Osteocyte (in vitro differentiated cells): ENCODE measurements around the gene TFF2. TPM values are rescaled to one million over a fixed set of nuclear protein-coding genes. Genes with fewer than 3 reads are reported as not detected.

Experiments used
- DNase-seq: peaks from one replicate; pipeline ENCODE4 v3.0.0; 2021; ENCODE audit warnings: mixed read lengths; ENCODE audit not compliant: unreplicated experiment; ENCODE audit errors: extremely low spot score
- H3K27ac Mint-ChIP-seq: one replicate; pipeline ENCODE4 v1.8.0; 2021; ENCODE audit warnings: mild to moderate bottlenecking, mixed read lengths; ENCODE audit not compliant: unreplicated experiment
- H3K27me3 Mint-ChIP-seq: one replicate; pipeline ENCODE4 v1.8.0; 2021; ENCODE audit warnings: mixed read lengths; ENCODE audit not compliant: unreplicated experiment
- H3K36me3 Mint-ChIP-seq: one replicate; pipeline ENCODE4 v1.8.0; 2021; ENCODE audit warnings: mixed read lengths; ENCODE audit not compliant: unreplicated experiment
- H3K4me1 Mint-ChIP-seq: one replicate; pipeline ENCODE4 v1.8.0; 2021; ENCODE audit warnings: mixed read lengths; ENCODE audit not compliant: unreplicated experiment
- H3K4me3 Mint-ChIP-seq: one replicate; pipeline ENCODE4 v1.8.0; 2021; ENCODE audit warnings: mild to moderate bottlenecking, moderate library complexity, mixed read lengths; ENCODE audit not compliant: unreplicated experiment
- H3K9me3 Mint-ChIP-seq: one replicate; pipeline ENCODE4 v1.8.0; 2021; ENCODE audit warnings: mixed read lengths; ENCODE audit not compliant: unreplicated experiment
- total RNA-seq: library from RNA; stranded (reverse); gene quantifications from 2 replicates; pipeline ENCODE4 v1.2.1, GENCODE V29; 2021
- TF ChIP-seq, protein P1 (sequence below): fragments of 200-600 bp; sonication (generic); IDR thresholded peaks from 2 replicates; pipeline ENCODE4 v1.5.0; 2021; ENCODE audit warnings: antibody characterized with exemption, mild to moderate bottlenecking, moderate library complexity

Gene TFF2
- total RNA-seq, 1 donor from 2014 or later: not detected

DNA sequence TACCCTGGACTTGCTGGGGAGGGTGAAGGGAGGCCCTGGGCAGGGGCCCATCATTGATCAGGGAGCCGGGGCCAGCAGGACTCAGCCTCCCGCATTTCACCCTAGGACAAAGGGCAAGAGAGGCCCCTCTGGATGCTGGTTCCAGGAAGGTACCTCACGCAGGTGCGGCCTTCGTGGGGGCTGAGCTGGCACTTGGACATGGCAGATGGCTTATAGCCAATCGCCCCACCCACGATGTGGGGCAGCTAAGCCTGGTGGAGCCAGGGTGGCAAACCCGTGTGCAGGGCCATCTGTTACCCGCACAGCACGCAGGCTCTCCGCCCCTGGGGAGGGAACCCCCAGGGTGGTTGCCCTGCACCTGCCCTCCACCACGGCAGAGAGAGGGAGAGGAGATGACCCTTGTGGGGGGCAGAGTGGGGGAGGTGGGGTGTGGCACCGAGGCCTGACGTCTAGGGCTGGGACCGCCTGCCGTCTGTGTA, 38.1 kb downstream of the TFF2 start:
- TF ChIP-seq, protein P1, sequence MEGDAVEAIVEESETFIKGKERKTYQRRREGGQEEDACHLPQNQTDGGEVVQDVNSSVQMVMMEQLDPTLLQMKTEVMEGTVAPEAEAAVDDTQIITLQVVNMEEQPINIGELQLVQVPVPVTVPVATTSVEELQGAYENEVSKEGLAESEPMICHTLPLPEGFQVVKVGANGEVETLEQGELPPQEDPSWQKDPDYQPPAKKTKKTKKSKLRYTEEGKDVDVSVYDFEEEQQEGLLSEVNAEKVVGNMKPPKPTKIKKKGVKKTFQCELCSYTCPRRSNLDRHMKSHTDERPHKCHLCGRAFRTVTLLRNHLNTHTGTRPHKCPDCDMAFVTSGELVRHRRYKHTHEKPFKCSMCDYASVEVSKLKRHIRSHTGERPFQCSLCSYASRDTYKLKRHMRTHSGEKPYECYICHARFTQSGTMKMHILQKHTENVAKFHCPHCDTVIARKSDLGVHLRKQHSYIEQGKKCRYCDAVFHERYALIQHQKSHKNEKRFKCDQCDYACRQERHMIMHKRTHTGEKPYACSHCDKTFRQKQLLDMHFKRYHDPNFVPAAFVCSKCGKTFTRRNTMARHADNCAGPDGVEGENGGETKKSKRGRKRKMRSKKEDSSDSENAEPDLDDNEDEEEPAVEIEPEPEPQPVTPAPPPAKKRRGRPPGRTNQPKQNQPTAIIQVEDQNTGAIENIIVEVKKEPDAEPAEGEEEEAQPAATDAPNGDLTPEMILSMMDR: no peak
- H3K4me1 Mint-ChIP-seq: peaks cover 64% of the 10 kb centered on the region
- no peak overlapping the region for H3K27ac Mint-ChIP-seq
- H3K36me3 Mint-ChIP-seq: no peaks in the 10 kb centered on the region
- H3K4me3 Mint-ChIP-seq: no peak overlapping the region
- DNase-seq: no peak
- no peaks in the 10 kb centered on the region for H3K27me3 Mint-ChIP-seq
- no peaks in the 10 kb centered on the region for H3K9me3 Mint-ChIP-seq

DNA sequence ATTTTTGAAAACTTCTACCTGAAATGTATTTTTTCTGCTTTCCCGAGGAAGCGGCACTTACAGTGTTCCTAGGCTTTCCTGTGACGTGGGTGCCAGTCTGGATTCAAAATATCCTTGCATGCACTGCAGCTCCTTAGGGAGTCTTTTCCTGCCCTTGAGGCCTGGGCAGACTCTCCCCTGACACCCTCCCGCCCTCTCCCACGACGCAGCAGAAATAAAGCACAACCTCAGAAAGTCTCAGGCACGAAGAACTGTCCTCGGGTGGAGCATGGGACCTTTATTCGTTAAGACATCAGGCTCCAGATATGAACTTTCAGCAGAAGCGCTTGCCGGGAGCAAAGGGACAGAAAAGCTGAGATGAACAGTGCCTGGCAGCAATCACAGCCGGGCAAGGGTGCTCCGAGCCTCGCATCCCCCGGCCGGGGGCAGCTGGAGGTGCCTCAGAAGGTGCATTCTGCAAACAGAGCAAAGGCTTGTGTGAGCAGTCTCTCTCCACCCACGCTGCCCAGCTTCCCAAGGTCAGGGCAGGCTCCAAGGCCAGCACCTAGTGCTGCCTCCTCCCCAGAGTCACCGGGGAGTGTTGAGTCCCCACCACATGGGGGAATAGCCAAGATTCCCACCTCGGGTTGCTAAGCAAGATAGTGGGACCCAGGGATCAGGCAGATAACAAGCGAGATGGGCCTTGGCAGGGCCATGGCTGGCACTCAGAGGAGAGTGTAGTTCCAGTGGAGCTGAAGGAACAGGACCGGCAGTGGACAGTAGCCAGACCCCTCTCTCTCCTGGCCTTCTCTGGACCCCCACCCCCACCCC, 38.8 kb downstream of the TFF2 start:
- Mint-ChIP-seq H3K27me3 (peaks cover under 1% of the 10 kb centered on the region), H3K4me1 (peaks cover 64% of the 10 kb centered on the region), H3K27ac (peak overlapping the region; percentile 18), H3K9me3 (no peaks in the 10 kb centered on the region), H3K36me3 (no peaks in the 10 kb centered on the region), H3K4me3 (no peak overlapping the region)
- TF ChIP-seq, protein P1: no peak
- DNase-seq: peak; percentile 79

DNA sequence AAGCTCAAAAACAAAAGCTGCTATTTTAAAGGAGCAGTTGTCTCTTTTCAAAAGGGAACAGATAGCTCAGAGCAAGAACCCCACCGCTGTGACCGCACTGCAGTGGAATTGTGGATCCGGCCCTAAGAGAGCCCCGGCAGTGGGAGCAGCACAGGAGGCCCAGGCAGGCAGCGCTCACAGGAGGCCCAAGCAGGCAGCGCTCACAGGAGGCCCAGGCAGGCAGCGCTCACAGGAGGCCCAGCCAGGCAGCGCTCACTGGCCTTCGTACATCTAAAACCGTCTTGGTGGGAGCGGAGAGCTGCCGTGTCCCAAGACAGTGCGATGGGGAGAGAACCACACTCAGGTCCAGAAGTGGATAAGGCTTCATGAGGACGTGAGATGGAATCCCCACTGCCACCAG, 39.6 kb downstream of the TFF2 start:
- H3K27ac Mint-ChIP-seq: no peak overlapping the region
- H3K4me3 Mint-ChIP-seq: no peak overlapping the region
- H3K9me3 Mint-ChIP-seq: no peaks in the 10 kb centered on the region
- peaks cover 3% of the 10 kb centered on the region for H3K27me3 Mint-ChIP-seq
- TF ChIP-seq, protein P1: no peak
- H3K36me3 Mint-ChIP-seq: no peaks in the 10 kb centered on the region
- no peak for DNase-seq
- H3K4me1 Mint-ChIP-seq: peaks cover 58% of the 10 kb centered on the region

DNA sequence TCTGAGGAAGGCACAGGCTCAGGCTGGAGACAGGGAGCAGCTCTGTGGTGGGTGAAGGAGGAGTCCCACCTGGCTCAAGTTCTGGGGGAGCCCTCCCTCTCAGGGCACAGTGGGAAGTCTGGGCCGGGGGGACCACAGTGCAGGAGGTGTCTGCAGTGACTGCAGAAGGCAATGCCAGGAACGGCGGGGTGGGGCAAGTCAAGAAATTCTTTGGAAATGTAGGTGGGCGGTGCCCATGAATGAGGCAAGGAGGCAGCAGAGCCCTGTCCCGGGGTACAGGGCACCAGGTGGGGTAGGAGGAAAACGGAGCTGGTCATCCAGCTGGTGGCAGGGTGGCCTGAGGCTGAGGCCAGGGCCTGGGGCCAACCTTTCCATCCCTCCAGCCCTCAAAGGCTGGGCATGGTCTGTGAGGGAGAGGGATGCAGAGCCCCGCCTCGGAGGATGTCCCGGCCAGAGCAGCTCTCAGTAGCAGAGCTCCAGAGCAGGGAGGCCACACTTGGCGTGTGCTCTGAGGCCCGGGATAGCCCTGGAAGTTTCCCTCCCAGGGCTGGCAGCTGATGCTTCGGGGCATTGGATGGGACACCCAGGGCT, 40.3 kb downstream of the TFF2 start:
- Mint-ChIP-seq H3K4me3 (no peak overlapping the region), H3K27ac (no peak overlapping the region), H3K9me3 (no peaks in the 10 kb centered on the region), H3K4me1 (peaks cover 51% of the 10 kb centered on the region), H3K36me3 (no peaks in the 10 kb centered on the region), H3K27me3 (peaks cover 9% of the 10 kb centered on the region)
- no peak for DNase-seq
- TF ChIP-seq, protein P1: no peak

DNA sequence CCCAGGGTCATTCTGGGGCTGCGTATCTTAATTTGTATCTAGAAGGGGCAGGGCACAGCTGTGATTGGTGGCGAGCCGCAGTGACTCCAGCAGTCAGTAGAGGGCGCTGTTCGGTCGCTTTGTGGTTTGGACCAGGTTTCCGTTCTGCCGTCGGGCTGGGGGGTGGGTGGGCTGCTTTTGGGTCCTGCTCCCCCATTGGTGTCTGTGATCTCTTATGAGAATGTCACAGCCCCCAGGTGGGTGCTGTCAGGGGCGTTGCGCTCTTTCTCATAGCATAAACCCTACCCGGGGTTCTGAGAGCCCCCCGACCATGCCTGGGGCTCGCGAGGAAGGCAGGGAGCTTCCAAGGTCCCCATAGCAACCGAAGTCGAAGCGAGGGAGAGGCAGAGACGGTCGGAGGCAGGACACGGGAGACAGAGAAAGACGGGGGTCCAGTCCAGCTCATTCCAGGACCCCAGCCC, 41.0 kb downstream of the TFF2 start:
- H3K4me3 Mint-ChIP-seq: no peak overlapping the region
- no peak for DNase-seq
- peaks cover 44% of the 10 kb centered on the region for H3K4me1 Mint-ChIP-seq
- H3K9me3 Mint-ChIP-seq: no peaks in the 10 kb centered on the region
- TF ChIP-seq, protein P1: peak; percentile 83
- H3K36me3 Mint-ChIP-seq: no peaks in the 10 kb centered on the region
- no peak overlapping the region for H3K27ac Mint-ChIP-seq
- H3K27me3 Mint-ChIP-seq: peaks cover 9% of the 10 kb centered on the region
